SJCRH30 (cell line): ENCODE measurements around the gene MISFA. TPM values are rescaled to one million over a fixed set of nuclear protein-coding genes. Genes with fewer than 3 reads are reported as not detected.
"Not testable (repeated sequence)": the region's sequence is repeated elsewhere in the genome, so short reads cannot be mapped to it uniquely, and the experiment has no call there.

Experiments
- DNase-seq, 2 experiments: peaks; one replicate each; pipeline ENCODE4 v3.0.0-alpha.2; 2015 to 2020
- H3K27ac ChIP-seq: fragments of 250-450 bp; sonication (Bioruptor Pico); 2 replicates; pipeline ENCODE4 v1.5.1; 2020; ENCODE audit warnings: mild to moderate bottlenecking, moderate library complexity
- H3K27me3 ChIP-seq: fragments of 250-450 bp; sonication (Bioruptor Pico); 2 replicates; pipeline ENCODE4 v1.5.1; 2020; ENCODE audit warnings: mild to moderate bottlenecking, moderate library complexity
- H3K36me3 ChIP-seq: fragments of 250-450 bp; sonication (Bioruptor Pico); 2 replicates; pipeline ENCODE4 v1.5.1; 2020; ENCODE audit warnings: mild to moderate bottlenecking, moderate library complexity
- H3K4me1 ChIP-seq: fragments of 250-450 bp; sonication (Bioruptor Pico); 2 replicates; pipeline ENCODE4 v1.5.1; 2020; ENCODE audit warnings: mild to moderate bottlenecking, moderate library complexity
- H3K4me3 ChIP-seq: fragments of 250-450 bp; sonication (Bioruptor Pico); 2 replicates; pipeline ENCODE4 v1.5.1; 2020; ENCODE audit warnings: mild to moderate bottlenecking, moderate library complexity
- H3K9me3 ChIP-seq: fragments of 250-450 bp; sonication (Bioruptor Pico); replicated peaks from 2 replicates; pipeline ENCODE4 v1.5.1; 2020; ENCODE audit warnings: mild to moderate bottlenecking, moderate library complexity
- total RNA-seq: library from RNA; depleted of rRNA; stranded (reverse); fragments of >200 nt; shearing (Covaris generic); gene quantifications from 2 replicates; pipeline ENCODE4 v1.2.3, GENCODE V29; 2014; rRNA removed

MISFA gene
- total RNA-seq, 1 experiment from 2014 or later, result 2.1 TPM

DNA sequence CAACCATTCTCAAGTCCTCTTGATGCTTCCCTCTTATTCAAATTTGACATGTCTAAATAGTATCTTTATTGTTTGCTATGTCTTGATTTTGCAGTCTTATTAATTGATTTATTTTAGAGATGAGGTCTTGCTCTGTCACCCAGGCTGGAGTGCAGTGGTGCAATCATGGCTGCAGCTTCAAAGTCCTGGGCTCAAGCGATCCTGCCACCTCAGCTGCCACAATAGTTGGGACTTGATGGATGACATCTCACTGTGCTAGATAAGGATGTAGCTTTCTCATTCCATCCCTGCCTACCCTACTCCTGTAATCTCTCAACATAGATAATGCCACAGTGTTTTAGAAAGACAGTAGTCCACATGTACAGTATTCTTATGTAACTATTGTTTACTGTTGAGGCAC lies 42.1 kb downstream of the MISFA start:
- no peaks in the 10 kb centered on the region for H3K36me3 ChIP-seq
- DNase-seq, result no peak
- H3K4me3 ChIP-seq, result no peak overlapping the region
- peaks cover 14% of the 10 kb centered on the region for H3K27me3 ChIP-seq
- no peaks in the 10 kb centered on the region for H3K9me3 ChIP-seq
- no peak overlapping the region for H3K27ac ChIP-seq
- H3K4me1 ChIP-seq, result no peaks in the 10 kb centered on the region

DNA sequence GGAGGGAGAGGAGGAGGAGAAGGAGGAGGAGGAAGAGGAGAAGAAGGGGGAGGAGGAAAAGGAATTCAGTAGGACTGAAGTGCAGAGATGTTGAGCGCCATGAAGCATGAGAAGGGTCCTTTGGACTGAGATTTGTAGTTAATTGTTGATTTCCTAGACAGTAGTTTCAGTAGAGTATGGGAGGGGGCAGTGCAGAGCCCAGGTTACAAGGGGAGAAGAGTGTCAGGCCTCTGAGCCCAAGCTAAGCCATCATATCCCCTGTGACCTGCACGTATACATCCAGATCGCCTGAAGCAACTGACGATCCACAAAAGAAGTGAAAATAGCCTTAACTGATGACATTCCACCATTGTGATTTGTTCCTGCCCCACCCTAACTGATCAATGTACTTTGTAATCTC lies 43.4 kb downstream of the MISFA start:
- H3K4me1 ChIP-seq, H3K36me3 ChIP-seq, H3K9me3 ChIP-seq, DNase-seq, H3K4me3 ChIP-seq, H3K27ac ChIP-seq: not testable (repeated sequence)
- H3K27me3 ChIP-seq, result peaks cover 15% of the 10 kb centered on the region

DNA sequence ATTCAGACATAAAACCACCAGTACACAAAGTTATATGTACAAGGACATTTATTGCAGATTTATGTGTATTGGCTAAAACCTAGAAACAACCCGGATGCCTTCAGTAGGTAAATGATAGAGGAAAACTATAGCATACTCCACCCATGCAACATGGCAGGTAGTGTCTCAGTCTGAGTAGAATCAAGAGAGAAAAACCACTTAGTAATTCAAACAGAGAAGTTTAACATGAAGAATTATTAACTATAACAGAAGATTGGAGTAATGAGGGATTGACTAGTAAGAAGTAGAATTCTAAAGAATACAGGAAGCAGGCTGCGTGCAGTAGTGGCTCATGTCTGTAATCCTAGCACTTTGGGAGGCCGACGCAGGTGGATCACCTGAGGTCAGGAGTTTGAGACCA lies 50.8 kb downstream of the MISFA start:
- Histone ChIP-seq H3K27me3 (peaks cover 4% of the 10 kb centered on the region), H3K36me3 (no peaks in the 10 kb centered on the region), H3K27ac (no peak overlapping the region), H3K9me3 (no peaks in the 10 kb centered on the region), H3K4me3 (no peak overlapping the region), H3K4me1 (no peaks in the 10 kb centered on the region)
- DNase-seq, result no peak

DNA sequence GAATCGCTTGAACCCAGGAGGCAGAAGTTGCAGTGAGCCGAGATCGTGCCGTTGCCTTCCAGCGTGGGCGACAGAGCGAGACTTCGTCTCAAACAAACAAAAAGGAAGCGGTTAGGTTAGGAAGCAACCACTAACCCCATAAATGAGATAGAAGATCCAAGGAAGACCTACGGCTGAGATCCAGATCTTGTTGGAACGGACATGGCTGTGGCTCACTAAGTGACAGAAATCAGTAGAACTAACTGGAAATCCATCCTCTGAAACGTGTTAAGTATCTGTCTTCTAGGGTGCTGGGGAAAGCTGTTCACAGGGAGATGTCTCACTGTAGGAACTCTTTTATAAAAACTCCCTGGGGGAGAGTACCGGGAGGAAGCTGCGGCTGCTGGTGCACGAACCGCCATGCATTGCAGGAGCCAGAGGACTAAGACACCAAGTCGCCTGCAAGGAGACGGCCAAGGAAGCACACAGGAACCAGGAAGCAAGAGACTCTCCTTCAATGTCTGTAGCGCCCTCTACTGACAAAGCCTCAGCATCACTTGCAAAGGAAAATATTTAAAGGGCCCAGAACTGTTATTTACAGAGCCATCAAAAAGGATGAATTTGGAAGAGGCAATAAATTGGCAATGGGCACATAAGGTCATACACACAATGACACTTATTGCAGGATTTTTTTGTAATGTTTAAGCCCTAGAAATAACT lies 51.4 kb downstream of the MISFA start:
- Histone ChIP-seq H3K9me3 (no peaks in the 10 kb centered on the region), H3K4me3 (no peak overlapping the region), H3K4me1 (no peaks in the 10 kb centered on the region), H3K27ac (no peak overlapping the region), H3K27me3 (peaks cover 4% of the 10 kb centered on the region), H3K36me3 (no peaks in the 10 kb centered on the region)
- peak; percentile 54 to 79 for DNase-seq

Other genes with a start within 250 kb of the MISFA start
- gene LDHA, start 205.2 kb upstream of the MISFA start, total RNA-seq, result 1,245 and 1,269 TPM in 2 replicates
- gene LDHC, start 187.5 kb upstream of the MISFA start, total RNA-seq, result not detected in 2 replicates
- gene LDHAL6A, start 143.9 kb upstream of the MISFA start, total RNA-seq, result not detected in 2 replicates
- 85.3 and 86.4 TPM in 2 replicates for gene TSG101, start 72.8 kb upstream of the MISFA start, total RNA-seq
- gene UEVLD, start 11.1 kb upstream of the MISFA start, total RNA-seq, result 14.9 and 17.8 TPM in 2 replicates
- 21.9 and 23.8 TPM in 2 replicates for gene SPTY2D1, start 34.6 kb downstream of the MISFA start, total RNA-seq
- 5.4 and 5.8 TPM in 2 replicates for gene TMEM86A, start 99.0 kb downstream of the MISFA start, total RNA-seq
- gene IGSF22, start 126.4 kb downstream of the MISFA start, total RNA-seq, result 0.08 and 0.28 TPM in 2 replicates
- not detected in 2 replicates for gene PTPN5, start 192.0 kb downstream of the MISFA start, total RNA-seq